Activated CD8-positive, alpha-beta memory T cell treated with anti-CD3 and anti-CD28 coated beads, Interleukin-2, amount 50 U/mL, for 4 hours (primary cell): ENCODE results near the gene RAB20.

Experiments
- DNase-seq: peaks from one replicate; pipeline ENCODE4 v3.0.0-alpha.2; 2020

The RAB20 gene

DNA sequence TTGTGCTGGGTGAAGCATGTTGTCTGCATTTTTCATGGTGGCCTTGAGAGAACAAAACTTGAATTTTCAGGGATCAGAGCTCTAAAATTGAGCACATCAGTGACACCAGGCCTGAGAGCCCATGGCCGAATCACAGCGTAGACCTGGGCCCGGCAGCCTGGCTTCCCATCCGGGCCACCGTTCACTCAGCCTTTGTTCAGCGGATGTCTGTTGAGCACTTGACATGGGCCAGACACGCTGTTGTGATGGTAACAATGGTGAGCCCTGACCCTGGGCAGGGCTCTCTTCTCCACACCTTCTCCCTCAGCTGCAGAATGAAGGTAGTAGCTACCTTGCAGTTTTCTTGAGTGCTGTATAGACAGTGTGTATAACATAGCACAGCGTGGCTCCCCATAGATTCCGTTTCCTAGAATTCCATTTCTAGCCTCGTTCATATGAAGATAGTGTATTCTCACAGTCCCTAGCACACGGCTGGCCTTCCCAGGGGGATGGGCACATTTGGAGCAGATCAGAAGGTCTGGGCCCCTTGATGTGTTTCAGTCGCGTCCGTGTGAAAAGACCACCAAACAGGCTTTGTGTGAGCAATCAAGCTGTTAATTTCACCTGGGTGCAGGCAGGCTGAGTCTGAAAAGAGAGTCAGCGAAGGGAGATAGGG is 75.3 kb downstream of the RAB20 start:
- no peak for DNase-seq

DNA sequence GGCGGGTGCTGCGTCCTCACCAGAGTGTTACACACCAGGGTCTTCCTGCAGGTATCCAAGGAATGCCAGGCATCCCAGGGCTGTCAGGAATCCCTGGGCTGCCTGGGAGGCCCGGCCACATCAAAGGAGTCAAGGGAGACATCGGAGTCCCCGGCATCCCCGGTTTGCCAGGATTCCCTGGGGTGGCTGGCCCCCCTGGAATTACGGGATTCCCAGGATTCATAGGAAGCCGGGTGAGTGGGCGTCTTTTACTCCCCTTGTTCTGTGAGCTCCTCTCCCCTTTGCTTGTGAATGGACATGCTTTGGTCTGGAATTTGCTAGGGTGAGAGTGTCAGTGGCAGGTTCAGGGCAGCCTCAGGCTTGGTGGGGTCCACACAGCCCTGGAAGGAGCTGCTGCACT is 75.9 kb downstream of the RAB20 start:
- no peak for DNase-seq

DNA sequence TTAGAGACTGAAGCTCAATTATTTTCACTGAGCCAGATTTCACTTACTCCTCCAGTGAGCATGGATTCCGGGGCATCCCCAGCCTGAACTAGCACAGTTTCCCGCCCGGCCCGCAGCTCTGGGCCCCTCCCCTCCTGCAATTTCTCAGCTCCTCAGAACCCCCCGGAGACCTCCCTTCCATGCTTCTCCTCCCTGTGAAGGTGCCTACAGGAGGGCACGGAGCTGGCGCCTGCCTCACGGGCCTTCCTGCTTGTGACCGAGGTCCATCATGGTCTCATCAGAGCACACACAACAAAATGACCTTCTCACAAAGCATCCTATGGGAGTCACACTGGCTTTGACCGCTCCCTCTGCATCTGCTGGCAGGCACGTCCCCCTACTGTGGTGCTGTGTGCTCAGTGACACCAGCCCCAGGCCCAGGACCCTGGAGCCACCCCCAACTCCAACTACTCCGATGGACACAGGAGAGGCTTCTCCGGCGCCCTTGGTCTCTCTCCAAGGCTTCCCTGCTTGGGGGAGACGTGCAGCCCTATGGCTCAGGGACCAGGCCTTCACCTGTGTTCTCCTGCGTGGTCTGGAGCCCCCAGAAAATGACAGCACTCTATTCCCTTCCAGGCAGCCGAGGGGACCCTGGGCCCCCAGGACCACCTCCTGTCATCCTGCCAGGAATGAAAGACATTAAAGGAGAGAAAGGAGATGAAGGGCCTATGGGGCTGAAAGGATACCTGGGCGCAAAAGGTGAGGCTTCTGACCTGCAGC is 77.1 kb downstream of the RAB20 start:
- no peak for DNase-seq

DNA sequence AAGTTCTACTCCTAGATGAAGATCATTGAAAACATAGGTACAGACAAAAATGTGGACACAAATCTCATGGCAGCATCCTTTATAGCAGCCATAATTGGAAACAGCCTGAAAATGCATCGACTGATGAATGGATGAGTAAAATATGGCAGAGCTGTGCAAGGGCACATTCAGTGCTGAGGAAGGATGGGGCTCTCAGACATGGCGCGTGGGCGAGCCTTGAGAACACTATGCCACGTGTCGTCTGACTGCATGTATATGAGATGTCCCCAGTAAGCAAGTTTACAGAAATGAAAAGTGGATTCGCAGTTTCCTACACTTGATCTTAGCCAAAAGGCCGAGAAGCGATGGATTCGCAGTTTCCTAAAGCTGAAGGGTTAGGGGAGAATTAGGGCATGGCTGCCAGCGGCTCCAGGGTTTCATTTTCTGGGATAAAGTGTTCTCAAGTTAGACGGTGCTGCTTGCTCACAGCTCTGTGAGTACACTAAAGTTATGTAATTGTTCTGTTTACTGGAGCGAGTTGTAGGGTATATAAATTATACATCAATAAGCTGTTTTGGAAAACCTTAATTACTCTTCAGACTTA is 78.0 kb downstream of the RAB20 start:
- DNase-seq: no peak

DNA sequence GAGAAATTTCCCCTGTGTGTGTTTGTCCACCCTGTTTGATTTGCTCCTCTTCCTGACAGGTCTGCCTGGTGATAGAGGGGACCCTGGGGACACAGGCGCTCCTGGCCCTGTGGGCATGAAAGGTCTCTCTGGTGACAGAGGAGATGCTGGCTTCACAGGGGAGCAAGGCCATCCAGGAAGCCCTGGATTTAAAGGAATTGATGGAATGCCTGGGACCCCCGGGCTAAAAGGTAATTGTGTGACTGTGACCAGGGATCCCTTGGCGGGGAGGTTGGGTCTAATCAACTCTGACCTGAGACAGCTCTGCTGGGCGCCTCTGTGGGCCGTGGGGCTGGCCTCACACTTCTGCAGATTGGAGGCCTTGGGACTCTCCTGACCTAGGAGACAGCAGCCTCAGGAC is 81.4 kb downstream of the RAB20 start:
- no peak for DNase-seq

DNA sequence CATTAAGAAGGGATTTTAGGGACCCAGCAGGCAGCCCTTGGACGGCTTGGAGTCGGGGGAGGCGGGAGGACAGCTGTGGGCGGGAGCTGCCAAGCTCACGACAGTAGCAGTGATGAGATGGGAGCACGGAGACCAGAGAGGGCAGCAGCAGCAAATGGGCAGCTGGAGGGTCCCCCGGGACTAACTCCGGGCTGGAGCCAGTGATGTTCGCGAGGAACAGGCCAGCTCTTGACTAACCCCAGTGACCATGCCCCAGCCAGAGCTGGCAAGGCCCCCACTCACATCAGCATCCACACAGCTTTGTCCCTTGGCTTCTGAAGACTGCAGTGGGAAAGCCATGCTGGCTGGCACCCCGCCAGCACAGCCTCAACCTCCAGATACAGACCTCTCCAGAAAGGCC is 81.9 kb downstream of the RAB20 start:
- DNase-seq: no peak

DNA sequence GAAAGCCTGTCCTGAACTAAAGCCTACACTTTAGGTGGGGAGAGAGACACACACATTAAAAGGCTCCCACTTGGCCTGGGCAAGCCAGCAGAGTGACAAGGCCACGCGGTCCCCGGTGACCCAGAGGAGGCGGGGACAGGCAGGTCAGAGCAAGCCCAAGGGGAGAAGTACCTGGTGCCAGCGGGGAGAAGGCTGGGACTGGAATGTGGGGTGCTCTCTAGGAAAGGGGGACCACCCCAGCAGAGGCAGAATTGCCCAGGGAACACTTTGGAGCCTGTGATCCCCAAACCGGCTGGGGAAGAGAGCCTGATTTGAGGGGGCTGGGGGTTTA is 82.3 kb downstream of the RAB20 start:
- no peak for DNase-seq

DNA sequence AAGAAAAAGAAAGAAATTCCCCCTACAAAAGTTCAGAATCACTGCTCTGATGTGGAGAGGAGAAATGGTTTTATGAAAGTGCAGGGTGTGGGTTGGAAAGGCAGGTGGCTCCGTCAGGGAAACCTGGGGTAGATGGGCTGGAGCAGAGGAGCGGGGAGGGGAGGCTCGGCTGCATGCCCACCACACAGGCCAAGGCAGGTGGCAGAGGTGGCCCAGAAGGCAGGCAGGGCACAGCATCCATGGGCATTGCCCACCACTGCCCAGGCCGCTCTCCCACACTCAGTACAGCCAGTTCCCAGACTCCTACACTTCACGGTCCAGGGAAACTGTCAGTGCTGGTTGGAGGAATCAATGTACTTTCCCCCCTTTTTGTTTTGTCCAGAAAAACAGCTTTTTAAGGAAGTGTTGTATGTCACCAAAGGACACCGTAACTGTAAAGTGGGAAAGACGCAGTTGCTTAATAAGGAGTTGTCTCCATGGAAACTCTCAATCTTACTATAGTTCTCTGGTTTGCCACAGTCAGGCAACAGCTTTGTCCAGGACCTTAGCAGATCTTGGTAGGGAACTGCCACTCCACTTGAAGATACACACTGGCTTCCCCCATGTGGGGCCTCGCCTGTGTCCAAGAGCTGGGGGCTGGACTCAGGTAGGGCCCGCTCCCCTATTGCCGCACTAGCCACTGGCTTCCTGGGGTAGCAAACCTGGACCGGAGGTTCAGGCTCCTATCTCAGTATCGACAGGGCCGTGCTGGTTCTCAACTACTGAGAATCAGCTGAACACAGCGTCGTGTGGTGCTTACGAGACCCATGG is 82.9 kb downstream of the RAB20 start:
- DNase-seq: no peak

DNA sequence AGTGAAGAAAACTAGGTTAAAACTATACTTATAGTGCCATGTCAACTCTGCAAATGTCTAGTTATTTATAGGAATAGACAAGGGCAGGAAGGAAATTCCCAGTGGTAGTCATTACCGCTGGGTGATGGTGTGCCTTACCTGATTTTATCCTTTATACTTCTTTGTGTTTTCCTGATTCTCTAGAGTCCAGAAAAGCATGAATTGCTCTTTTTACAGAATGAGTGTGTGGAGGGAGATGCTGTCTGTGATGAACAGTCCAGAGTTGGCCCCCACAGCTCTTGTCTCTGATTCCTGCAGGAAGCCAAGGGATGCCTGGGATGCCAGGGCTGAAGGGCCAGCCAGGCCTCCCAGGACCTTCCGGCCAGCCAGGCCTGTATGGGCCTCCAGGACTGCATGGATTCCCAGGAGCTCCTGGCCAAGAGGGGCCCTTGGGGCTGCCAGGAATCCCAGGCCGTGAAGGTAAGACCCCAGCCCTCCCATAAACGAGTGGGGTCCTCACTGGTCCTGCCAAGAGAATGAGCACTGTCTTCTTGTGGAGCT is 83.7 kb downstream of the RAB20 start:
- DNase-seq: no peak

DNA sequence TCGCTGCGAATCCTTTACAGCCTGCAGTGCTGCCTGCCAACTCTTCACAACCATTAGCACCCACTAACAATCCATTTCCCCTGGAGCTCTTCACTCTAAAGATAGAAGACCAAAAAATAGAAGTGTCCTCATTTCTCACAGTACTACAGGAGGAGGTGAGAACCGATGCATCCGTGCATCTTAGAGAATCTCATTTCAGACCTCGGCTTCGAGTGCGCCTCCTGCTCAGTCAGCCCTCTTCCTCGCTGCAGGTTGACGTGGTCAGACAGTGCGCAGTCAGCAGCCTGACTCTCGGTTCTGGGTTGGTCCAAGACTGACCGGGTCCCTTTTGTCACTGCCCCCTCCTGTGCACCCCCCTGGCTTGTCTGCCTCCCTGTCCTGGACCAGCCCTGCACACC is 85.3 kb downstream of the RAB20 start:
- DNase-seq: no peak

DNA sequence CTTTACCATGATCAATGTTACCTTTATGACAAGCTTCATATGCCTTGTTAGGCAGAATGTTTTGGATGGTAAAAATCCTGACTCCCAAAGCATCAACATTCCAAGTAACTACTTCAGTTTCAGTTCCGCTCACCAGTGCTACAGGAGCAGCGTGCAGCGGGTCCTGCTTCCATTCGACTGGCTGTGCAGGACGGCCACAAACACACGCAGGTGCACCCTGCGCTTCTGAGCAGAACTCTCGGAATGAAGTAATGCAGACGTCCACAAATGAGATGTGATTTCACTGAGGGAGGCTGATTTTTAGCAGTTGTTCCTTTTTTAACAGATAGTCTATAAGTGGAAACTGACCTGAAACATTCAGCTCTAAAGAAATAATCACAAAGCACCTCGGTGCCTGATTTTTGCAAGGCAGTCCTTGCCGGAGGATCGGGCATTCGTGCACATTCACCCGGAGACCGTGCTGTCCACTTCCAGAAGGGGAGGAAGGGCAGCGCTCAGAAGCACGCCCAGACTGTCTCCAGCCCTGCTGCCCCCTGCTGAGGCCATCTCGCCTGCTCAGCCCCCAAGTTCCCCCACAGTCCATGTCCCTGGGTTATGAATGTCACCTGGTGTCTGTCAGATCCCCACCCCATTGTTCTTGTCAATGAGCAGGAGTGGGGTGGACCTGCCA is 85.8 kb downstream of the RAB20 start:
- no peak for DNase-seq

DNA sequence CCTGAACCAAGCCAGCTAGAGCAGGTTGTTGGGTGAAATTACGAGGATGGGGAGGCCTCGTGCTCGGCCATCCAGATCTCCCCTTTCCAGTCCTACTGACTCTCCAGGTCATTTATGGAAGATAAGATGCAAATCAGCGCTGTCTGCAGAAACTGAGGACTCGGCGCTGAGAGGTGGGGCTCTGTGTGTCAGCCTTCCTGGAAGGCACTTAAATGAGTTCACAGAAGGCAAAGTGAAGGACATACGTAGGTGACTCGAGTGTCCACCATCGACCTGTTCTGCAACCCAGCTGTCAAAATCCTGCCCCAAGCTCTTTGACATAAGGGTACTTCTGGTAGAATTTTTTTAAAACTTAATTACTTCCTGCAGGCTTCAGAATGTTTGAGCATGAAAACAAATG is 86.4 kb downstream of the RAB20 start:
- no peak for DNase-seq

DNA sequence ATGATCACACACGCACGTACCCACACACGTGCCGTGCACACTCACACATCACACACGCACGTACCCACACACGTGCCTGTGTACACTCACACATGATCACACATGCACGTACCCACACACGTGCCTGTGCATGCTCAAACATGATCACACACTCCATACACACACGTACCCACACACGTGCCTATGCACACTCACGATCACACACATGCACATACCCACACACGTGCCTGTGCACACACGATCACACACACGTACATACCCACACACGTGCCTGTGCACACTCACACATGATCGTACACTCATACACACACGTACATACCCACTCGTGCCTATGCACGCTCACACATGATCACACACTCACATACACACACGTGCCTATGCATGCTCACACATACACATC is 86.8 kb downstream of the RAB20 start:
- no peak for DNase-seq
